ENCODE measurements around the gene BOK. TPM values are rescaled to one million over a fixed set of nuclear protein-coding genes. Genes with fewer than 3 reads are reported as not detected.
A peak's percentile ranks its signal among the peaks of the same experiment; 100 is the strongest.

The BOK gene
- total and polyA plus RNA-seq, 2 donors (not counting 1 experiment from before 2014, with no cell fraction given), result 21.2 to 42.4 TPM

- no peak overlapping the region for H3K4me2 ChIP-seq (ENCODE audit: extremely low read depth, insufficient read depth, low read length)
- no peaks in the 10 kb centered on the region for H3K9me3 ChIP-seq (ENCODE audit: control insufficient read depth, insufficient read depth, low read depth, low read length)
- no peak overlapping the region for H3K9ac ChIP-seq (ENCODE audit: insufficient read depth, low read length)
- peaks cover under 1% of the 10 kb centered on the region for H4K20me1 ChIP-seq (ENCODE audit: control insufficient read depth, extremely low read depth, insufficient read depth, low read length)
- TF ChIP-seq, protein P1, sequence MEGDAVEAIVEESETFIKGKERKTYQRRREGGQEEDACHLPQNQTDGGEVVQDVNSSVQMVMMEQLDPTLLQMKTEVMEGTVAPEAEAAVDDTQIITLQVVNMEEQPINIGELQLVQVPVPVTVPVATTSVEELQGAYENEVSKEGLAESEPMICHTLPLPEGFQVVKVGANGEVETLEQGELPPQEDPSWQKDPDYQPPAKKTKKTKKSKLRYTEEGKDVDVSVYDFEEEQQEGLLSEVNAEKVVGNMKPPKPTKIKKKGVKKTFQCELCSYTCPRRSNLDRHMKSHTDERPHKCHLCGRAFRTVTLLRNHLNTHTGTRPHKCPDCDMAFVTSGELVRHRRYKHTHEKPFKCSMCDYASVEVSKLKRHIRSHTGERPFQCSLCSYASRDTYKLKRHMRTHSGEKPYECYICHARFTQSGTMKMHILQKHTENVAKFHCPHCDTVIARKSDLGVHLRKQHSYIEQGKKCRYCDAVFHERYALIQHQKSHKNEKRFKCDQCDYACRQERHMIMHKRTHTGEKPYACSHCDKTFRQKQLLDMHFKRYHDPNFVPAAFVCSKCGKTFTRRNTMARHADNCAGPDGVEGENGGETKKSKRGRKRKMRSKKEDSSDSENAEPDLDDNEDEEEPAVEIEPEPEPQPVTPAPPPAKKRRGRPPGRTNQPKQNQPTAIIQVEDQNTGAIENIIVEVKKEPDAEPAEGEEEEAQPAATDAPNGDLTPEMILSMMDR (conservative IDR thresholded peaks at IDR 0.05 in 1 of 2, IDR thresholded peaks at IDR 0.05 in 1 of 2; ENCODE audit: low read depth in 1 of 2, low read length in 2 of 2), result no peak
- no peak for TF ChIP-seq EZH2 (IDR thresholded peaks at IDR 0.05; ENCODE audit: low read length, missing control alignments)
- H3K4me1 ChIP-seq (ENCODE audit: control insufficient read depth, extremely low read depth, insufficient read depth, low read length), result peaks cover 2% of the 10 kb centered on the region
- no peak overlapping the region for H3K27ac ChIP-seq (ENCODE audit: insufficient read depth, low read length)
- H3K27me3 ChIP-seq (ENCODE audit: control insufficient read depth, insufficient read depth, low read length), result no peaks in the 10 kb centered on the region
- peaks cover 5% of the 10 kb centered on the region for H3K36me3 ChIP-seq (ENCODE audit: control insufficient read depth, insufficient read depth, low read length)
- H3K4me3 ChIP-seq (replicated peaks in 1 of 4; ENCODE audit: control extremely low read depth in 1 of 4, insufficient read depth in 1 of 4, low read depth in 3 of 4, low read length in 4 of 4), result no peak overlapping the region
- H2AFZ ChIP-seq (ENCODE audit: low read length), result no peak overlapping the region
- H3K79me2 ChIP-seq (ENCODE audit: control insufficient read depth, insufficient read depth, low read length), result peaks cover 8% of the 10 kb centered on the region
- DNase-seq (ENCODE audit: low read depth in 2 of 2), result no peak
Measured at GRCh38 chr2:241607162-241607885, 48.8 kb downstream of the BOK start.

DNA sequence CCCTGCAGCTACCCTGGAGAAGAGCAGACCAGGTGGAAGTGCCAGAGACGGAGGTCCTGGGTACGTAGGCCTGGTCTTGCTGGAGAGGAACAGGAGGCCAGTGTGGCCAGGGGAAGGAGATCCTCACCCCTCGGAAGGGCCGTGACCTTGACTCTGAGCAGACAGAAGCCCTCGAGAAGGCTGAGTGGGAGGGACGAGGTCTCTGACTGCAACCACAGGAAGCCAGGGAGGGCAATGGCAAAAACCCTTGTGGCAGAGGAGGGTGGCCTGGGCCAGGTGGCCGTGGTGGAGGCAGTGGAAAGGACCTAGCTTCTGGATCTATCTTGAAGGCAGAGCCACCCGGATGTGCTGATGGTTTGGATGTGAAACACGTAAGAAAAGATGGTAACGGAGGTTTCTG lies 50.3 kb downstream of the BOK start:
- no peak overlapping the region for H3K4me3 ChIP-seq (replicated peaks in 1 of 4; ENCODE audit: control extremely low read depth in 1 of 4, insufficient read depth in 1 of 4, low read depth in 3 of 4, low read length in 4 of 4)
- H3K27ac ChIP-seq (ENCODE audit: insufficient read depth, low read length), result no peak overlapping the region
- peaks cover 4% of the 10 kb centered on the region for H4K20me1 ChIP-seq (ENCODE audit: control insufficient read depth, extremely low read depth, insufficient read depth, low read length)
- TF ChIP-seq, protein P1 (conservative IDR thresholded peaks at IDR 0.05 in 1 of 2, IDR thresholded peaks at IDR 0.05 in 1 of 2; ENCODE audit: low read depth in 1 of 2, low read length in 2 of 2), result no peak
- no peak for TF ChIP-seq EZH2 (IDR thresholded peaks at IDR 0.05; ENCODE audit: low read length, missing control alignments)
- peaks cover 10% of the 10 kb centered on the region for H3K79me2 ChIP-seq (ENCODE audit: control insufficient read depth, insufficient read depth, low read length)
- H3K4me1 ChIP-seq (ENCODE audit: control insufficient read depth, extremely low read depth, insufficient read depth, low read length), result peaks cover 5% of the 10 kb centered on the region
- DNase-seq (ENCODE audit: low read depth in 2 of 2), result no peak
- H3K36me3 ChIP-seq (ENCODE audit: control insufficient read depth, insufficient read depth, low read length), result peaks cover 1% of the 10 kb centered on the region
- no peak overlapping the region for H3K9ac ChIP-seq (ENCODE audit: insufficient read depth, low read length)
- no peak overlapping the region for H3K4me2 ChIP-seq (ENCODE audit: extremely low read depth, insufficient read depth, low read length)
- H3K9me3 ChIP-seq (ENCODE audit: control insufficient read depth, insufficient read depth, low read depth, low read length), result no peaks in the 10 kb centered on the region
- no peak overlapping the region for H2AFZ ChIP-seq (ENCODE audit: low read length)
- H3K27me3 ChIP-seq (ENCODE audit: control insufficient read depth, insufficient read depth, low read length), result no peaks in the 10 kb centered on the region

- no peak overlapping the region for H2AFZ ChIP-seq (ENCODE audit: low read length)
Measured at GRCh38 chr2:241609859-241610793, 51.6 kb downstream of the BOK start.

More at GRCh38 chr2:241609859-241610793, 51.6 kb downstream of the BOK start:
- H3K9ac ChIP-seq (ENCODE audit: insufficient read depth, low read length), result peak overlapping the region; percentile 62
- H3K36me3 ChIP-seq (ENCODE audit: control insufficient read depth, insufficient read depth, low read length), result peaks cover 1% of the 10 kb centered on the region
- H3K27me3 ChIP-seq (ENCODE audit: control insufficient read depth, insufficient read depth, low read length), result no peaks in the 10 kb centered on the region
- H3K27ac ChIP-seq (ENCODE audit: insufficient read depth, low read length), result peak overlapping the region; percentile 71
- peaks cover 4% of the 10 kb centered on the region for H4K20me1 ChIP-seq (ENCODE audit: control insufficient read depth, extremely low read depth, insufficient read depth, low read length)
- no peaks in the 10 kb centered on the region for H3K9me3 ChIP-seq (ENCODE audit: control insufficient read depth, insufficient read depth, low read depth, low read length)
- H3K4me3 ChIP-seq (replicated peaks in 1 of 4; ENCODE audit: control extremely low read depth in 1 of 4, insufficient read depth in 1 of 4, low read depth in 3 of 4, low read length in 4 of 4), result peak overlapping the region; percentile 23 to 57 (median 40)
- TF ChIP-seq EZH2 (IDR thresholded peaks at IDR 0.05; ENCODE audit: low read length, missing control alignments), result no peak
- TF ChIP-seq, protein P1 (conservative IDR thresholded peaks at IDR 0.05 in 1 of 2, IDR thresholded peaks at IDR 0.05 in 1 of 2; ENCODE audit: low read depth in 1 of 2, low read length in 2 of 2), result peak; percentile 28 to 36
- H3K4me2 ChIP-seq (ENCODE audit: extremely low read depth, insufficient read depth, low read length), result peak overlapping the region; percentile 44
- peaks cover 13% of the 10 kb centered on the region for H3K79me2 ChIP-seq (ENCODE audit: control insufficient read depth, insufficient read depth, low read length)
- DNase-seq (ENCODE audit: low read depth in 2 of 2), result peak; percentile 65 to 85
- peaks cover 5% of the 10 kb centered on the region for H3K4me1 ChIP-seq (ENCODE audit: control insufficient read depth, extremely low read depth, insufficient read depth, low read length)

Measured in fibroblast of lung (primary cell).